ENCODE measurements around the gene TMEM52B. TPM values are rescaled to one million over a fixed set of nuclear protein-coding genes. Genes with fewer than 3 reads are reported as not detected.

The TMEM52B gene
- total and polyA plus RNA-seq, 2 of the 13 experiments (the other 11 are each of a cell fraction or from before 2014, with no cell fraction given), result not detected

DNA sequence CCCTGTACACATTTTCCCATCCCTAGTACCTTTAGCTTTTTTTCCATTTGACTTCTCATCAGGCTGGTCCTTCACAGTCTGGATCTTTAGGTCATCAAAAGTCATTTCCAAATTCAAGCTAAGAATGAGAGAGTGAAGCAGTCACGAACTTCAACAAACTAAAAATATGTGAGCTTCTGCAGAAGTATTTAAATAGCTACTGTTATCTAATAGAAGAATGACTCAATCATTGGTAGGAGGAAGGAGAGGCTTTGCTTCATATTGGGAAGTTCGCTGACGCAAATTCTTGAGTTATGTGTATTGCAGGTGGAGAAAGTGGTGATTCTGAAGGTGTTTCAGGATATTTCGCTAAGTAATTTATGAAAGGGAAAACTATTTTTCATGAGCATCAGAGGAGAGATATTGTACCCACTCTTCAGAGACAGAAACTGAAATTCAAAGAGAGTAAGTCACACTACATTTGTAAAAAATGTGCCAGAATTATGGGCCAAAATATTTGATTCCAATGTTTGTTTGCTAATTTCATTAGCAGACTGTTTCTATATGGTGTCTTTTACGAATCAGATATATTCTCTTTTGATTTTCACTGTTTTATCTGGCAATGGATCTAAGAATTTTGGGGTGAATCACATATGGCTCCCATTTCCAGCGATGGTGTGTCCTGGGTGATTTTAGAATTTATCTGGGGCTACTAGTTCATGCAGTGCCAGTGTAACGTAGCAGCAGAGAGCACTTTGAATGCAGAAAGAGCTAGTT is 6.7 kb upstream of the TMEM52B start, which contains the start of gene OLR1:
OLR1 (minus strand) TSS at position 160 of the 756 bp plus-strand sequence; CDS start at position 105, 55 bp downstream.
- no peak within 1 kb of the TSS for H3K27ac ChIP-seq (ENCODE audit: extremely low read length, insufficient read depth, low read length)
- DNase-seq (ENCODE audit: low spot score) (no peak), ATAC-seq (no peak), FAIRE-seq (no peak)
- no peaks in the 10 kb centered on the region for H3K9me3 ChIP-seq (ENCODE audit: low read length)
- no peaks in the 10 kb centered on the region for H4K20me1 ChIP-seq (ENCODE audit: insufficient read depth, low read length)
- no peaks in the 10 kb centered on the region for H3K79me2 ChIP-seq (ENCODE audit: insufficient read depth, low read length)
- no peaks in the 10 kb centered on the region for H3K27me3 ChIP-seq (ENCODE audit: control insufficient read depth in 1 of 2, insufficient read depth in 2 of 2, low read length in 2 of 2)
- ChIA-PET POLR2A (no interaction called here), CTCF (ENCODE audit: low intra/inter-chr PET ratio, low total read pairs) (no interaction called here)
- H3K4me2 ChIP-seq (ENCODE audit: low read depth, low read length), result no peak within 1 kb of the TSS
- BruUV-seq (replicated peaks), result no TSS peak
- H3K9ac ChIP-seq (ENCODE audit: insufficient read depth, low read depth, low read length), result no peak within 1 kb of the TSS
- H3K36me3 ChIP-seq (replicated peaks in 1 of 2; ENCODE audit: control insufficient read depth in 1 of 2, insufficient read depth in 2 of 2, low read length in 2 of 2), result no peaks in the 10 kb centered on the region
- in situ Hi-C loops (cut with HindIII; ENCODE audit: extremely low pct_ligation_motif_present, low pct_unique_long_range_greater_than_20kb) (no loop called here), intact Hi-C loops (cut with micrococcal nuclease; ENCODE audit: unreplicated experiment) (no loop called here)
- no peaks in the 10 kb centered on the region for H3K4me1 ChIP-seq (ENCODE audit: insufficient read depth, low read length)
- H2AFZ ChIP-seq (ENCODE audit: low read length), result no peak within 1 kb of the TSS
- TF ChIP-seq ZNF589 (CRISPR knock-in tag; conservative IDR thresholded peaks at IDR 0.05) (no peak), ZBTB21 (CRISPR knock-in tag; IDR thresholded peaks at IDR 0.05) (no peak), PATZ1 (CRISPR knock-in tag; IDR thresholded peaks at IDR 0.05) (no peak)
- TF ChIP-seq, protein P1, sequence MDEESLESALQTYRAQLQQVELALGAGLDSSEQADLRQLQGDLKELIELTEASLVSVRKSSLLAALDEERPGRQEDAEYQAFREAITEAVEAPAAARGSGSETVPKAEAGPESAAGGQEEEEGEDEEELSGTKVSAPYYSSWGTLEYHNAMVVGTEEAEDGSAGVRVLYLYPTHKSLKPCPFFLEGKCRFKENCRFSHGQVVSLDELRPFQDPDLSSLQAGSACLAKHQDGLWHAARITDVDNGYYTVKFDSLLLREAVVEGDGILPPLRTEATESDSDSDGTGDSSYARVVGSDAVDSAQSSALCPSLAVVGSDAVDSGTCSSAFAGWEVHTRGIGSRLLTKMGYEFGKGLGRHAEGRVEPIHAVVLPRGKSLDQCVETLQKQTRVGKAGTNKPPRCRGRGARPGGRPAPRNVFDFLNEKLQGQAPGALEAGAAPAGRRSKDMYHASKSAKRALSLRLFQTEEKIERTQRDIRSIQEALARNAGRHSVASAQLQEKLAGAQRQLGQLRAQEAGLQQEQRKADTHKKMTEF (CRISPR knock-in tag; IDR thresholded peaks at IDR 0.05), result no peak
- TF ChIP-seq, protein P2, sequence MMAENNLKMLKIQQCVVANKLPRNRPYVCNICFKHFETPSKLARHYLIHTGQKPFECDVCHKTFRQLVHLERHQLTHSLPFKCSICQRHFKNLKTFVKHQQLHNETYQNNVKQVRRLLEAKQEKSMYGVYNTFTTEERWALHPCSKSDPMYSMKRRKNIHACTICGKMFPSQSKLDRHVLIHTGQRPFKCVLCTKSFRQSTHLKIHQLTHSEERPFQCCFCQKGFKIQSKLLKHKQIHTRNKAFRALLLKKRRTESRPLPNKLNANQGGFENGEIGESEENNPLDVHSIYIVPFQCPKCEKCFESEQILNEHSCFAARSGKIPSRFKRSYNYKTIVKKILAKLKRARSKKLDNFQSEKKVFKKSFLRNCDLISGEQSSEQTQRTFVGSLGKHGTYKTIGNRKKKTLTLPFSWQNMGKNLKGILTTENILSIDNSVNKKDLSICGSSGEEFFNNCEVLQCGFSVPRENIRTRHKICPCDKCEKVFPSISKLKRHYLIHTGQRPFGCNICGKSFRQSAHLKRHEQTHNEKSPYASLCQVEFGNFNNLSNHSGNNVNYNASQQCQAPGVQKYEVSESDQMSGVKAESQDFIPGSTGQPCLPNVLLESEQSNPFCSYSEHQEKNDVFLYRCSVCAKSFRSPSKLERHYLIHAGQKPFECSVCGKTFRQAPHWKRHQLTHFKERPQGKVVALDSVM (CRISPR knock-in tag; IDR thresholded peaks at IDR 0.05), result no peak
- no peak within 1 kb of the TSS for H3K4me3 ChIP-seq (replicated peaks in 1 of 3; ENCODE audit: insufficient read depth in 1 of 3, low read depth in 2 of 3, low read length in 3 of 3)
- WGBS (ENCODE audit: low lambda C conversion rate), result 37% methylated on average over 7 of the region's 7 CpGs

Measured in HepG2 (cell line).